ENCODE measurements around the gene ZNF138. TPM values are rescaled to one million over a fixed set of nuclear protein-coding genes. Genes with fewer than 3 reads are reported as not detected.
A peak's percentile ranks its signal among the peaks of the same experiment; 100 is the strongest.

Gene ZNF138
- total RNA-seq, 4 donors from 2014 or later, result 4.5 to 11.6 (median 6.8) TPM

DNA sequence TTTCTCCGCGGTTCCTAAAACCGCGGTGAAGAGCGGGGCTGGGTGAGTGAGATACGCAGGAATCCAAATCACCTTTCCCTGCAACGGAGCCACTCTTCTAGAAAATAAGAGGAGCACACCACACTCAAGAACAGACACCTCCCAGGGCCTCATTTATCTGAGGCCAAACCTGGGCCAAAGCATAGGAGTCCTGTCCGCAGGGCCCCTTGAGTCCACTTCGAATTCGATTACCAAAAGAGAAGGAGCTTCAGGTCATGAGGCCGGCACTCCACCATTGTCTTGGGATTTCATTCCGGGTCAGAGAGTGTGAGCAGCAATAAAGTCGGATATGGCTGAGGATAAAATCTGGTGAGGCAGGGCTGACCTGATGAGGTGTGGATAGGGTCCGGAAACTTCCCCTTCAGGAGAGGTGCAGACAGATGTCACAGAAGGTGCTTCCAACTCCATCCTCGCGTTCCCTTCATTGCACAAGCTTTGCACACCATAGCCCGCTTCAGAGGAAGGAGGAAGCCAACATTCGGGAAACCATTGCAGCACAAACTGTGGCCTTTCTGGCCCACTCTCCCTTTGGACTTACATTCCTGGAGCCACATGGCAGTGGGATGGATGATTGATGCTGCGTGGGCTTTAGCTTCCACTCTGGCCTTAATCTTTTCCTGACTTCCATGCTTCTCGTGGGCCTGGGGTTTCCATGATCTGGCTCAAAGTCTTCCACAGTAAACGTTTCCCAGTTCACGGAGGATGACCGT is 81.6 kb downstream of the ZNF138 start:
- H3K27me3 ChIP-seq, result peaks cover 0 to 3% (median 0%) of the 10 kb centered on the region in 3 donors
- no peak overlapping the region for H3K27ac ChIP-seq
- no peak overlapping the region for H3K4me3 ChIP-seq
- H3K9me3 ChIP-seq, result no peaks in the 10 kb centered on the region
- TF ChIP-seq, protein P1, sequence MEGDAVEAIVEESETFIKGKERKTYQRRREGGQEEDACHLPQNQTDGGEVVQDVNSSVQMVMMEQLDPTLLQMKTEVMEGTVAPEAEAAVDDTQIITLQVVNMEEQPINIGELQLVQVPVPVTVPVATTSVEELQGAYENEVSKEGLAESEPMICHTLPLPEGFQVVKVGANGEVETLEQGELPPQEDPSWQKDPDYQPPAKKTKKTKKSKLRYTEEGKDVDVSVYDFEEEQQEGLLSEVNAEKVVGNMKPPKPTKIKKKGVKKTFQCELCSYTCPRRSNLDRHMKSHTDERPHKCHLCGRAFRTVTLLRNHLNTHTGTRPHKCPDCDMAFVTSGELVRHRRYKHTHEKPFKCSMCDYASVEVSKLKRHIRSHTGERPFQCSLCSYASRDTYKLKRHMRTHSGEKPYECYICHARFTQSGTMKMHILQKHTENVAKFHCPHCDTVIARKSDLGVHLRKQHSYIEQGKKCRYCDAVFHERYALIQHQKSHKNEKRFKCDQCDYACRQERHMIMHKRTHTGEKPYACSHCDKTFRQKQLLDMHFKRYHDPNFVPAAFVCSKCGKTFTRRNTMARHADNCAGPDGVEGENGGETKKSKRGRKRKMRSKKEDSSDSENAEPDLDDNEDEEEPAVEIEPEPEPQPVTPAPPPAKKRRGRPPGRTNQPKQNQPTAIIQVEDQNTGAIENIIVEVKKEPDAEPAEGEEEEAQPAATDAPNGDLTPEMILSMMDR (IDR thresholded peaks at IDR 0.05 in 4 of 5, conservative IDR thresholded peaks at IDR 0.05 in 1 of 5), result no peak
- no peak for TF ChIP-seq POLR2A (IDR thresholded peaks at IDR 0.05)
- in situ Hi-C loops (cut with MboI; ENCODE audit: low sequenced_read_pairs in 4 of 4) (no loop called here), intact Hi-C loops (cut with DNase I; ENCODE audit: low total_unique reads) (no loop called here)
- no peaks in the 10 kb centered on the region for H3K4me1 ChIP-seq
- no peaks in the 10 kb centered on the region for H3K36me3 ChIP-seq
- no peak for DNase-seq
- ATAC-seq, result no peak

DNA sequence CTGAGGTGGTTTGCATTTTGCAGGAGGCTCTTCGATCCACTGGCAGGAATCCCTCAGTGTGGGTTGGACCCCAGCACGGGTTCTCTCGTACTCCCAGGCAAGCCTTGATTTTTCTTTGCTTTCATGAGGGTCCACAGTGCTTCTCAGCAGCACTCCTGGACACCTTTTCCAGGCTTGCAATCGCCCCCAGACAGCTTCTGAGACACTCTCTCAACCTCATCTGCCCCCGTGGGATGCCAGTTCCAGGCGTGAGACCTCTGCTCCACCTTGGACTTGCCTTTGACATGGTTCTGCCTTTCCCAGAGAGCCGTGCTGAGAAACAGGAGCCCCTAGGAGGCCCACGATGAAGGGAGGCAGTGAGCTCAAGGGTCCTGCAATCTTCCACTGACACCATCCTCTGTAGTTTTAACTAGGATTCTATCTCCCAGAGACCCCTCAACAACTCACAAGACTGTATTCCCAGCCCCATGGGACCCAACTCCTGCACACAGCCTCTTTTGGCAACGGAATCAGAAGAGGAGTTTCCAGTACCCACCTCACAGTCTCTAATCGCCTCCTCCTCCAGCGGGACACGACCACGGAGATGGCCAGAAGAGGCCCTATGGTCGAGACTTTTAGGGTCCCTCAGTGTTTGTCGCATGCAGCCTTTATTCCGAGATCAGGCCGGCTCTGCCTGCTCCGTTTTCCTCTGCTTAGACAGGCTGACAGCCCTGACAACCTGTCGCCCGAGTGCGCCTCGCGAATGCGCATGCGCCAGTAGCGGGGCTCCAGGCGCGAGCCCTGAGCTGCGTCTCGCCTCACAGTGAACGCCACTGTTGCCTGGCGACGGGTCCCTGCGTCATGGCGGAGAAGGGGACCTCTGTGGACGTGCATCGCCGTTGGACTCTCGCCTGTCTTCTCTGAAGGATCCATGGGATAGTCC is 82.8 kb downstream of the ZNF138 start:
- TF ChIP-seq POLR2A (IDR thresholded peaks at IDR 0.05), result no peak
- TF ChIP-seq, protein P1 (IDR thresholded peaks at IDR 0.05 in 4 of 5, conservative IDR thresholded peaks at IDR 0.05 in 1 of 5), result no peak
- no peak for DNase-seq
- peak overlapping the region in 3 of 4 donors; percentile 46 to 49 (median 47) for H3K4me3 ChIP-seq
- in situ Hi-C loops (cut with MboI; ENCODE audit: low sequenced_read_pairs in 4 of 4) (no loop called here), intact Hi-C loops (cut with DNase I; ENCODE audit: low total_unique reads) (no loop called here)
- H3K27me3 ChIP-seq, result peaks cover 0 to 4% (median 0%) of the 10 kb centered on the region in 3 donors
- H3K36me3 ChIP-seq, result no peaks in the 10 kb centered on the region
- ATAC-seq, result peak; percentile 47 to 54
- no peak overlapping the region for H3K27ac ChIP-seq
- no peaks in the 10 kb centered on the region for H3K4me1 ChIP-seq
- H3K9me3 ChIP-seq, result no peaks in the 10 kb centered on the region

DNA sequence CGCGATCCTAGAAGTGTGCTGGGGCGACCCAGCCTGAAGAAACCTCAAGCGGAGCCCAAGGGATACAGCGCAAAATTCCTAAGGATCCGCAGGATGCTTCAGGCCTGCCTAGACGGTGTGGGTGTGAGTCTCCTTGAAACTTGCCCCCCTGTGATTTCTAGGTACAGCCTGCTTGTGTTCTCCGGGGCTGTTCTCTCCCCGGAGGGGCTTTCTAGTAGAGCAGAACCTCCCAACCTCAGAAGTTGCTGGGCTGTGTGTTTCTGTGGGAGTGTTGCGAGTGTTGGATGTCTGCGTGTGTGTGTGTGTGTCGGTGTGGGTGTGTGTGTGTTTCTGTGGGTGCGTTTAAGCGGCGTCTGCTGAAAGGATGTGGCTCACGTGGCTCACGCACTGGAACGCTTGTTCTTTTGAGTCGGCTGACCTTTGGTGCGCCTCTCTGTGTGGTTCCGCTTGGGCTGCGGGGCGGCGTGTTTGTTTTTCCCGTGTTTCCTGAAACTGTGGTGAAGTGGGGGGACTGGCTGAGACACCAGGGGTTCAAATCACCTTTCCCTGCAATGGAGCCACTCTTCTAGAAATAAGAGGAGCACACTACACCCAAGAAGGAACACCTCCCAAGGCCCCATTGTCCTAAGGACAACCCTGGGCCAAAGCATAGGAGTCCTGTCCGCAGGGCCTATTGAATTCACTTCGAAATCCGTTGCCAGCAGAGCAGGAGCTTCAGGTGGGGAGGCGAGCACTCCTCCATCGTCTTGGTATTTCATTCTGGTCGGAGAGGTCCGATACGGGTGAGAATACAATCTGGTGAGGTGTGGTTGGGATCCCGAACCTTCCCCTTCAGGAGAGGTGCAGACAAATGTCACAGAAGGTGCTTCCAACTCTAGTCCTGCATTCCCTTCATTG is 83.7 kb downstream of the ZNF138 start:
- DNase-seq (no peak), ATAC-seq (no peak)
- Histone ChIP-seq H3K9me3 (no peaks in the 10 kb centered on the region), H3K4me3 (peak overlapping the region in 3 of 4 donors; percentile 46 to 49 (median 47)), H3K36me3 (no peaks in the 10 kb centered on the region), H3K27ac (no peak overlapping the region), H3K27me3 (peaks cover 0 to 11% (median 0%) of the 10 kb centered on the region in 3 donors), H3K4me1 (no peaks in the 10 kb centered on the region)
- in situ Hi-C loops (cut with MboI; ENCODE audit: low sequenced_read_pairs in 4 of 4), result no loop called here
- intact Hi-C loops (cut with DNase I; ENCODE audit: low total_unique reads), result no loop called here
- TF ChIP-seq, protein P1 (IDR thresholded peaks at IDR 0.05 in 4 of 5, conservative IDR thresholded peaks at IDR 0.05 in 1 of 5), result no peak
- TF ChIP-seq POLR2A (IDR thresholded peaks at IDR 0.05), result no peak

DNA sequence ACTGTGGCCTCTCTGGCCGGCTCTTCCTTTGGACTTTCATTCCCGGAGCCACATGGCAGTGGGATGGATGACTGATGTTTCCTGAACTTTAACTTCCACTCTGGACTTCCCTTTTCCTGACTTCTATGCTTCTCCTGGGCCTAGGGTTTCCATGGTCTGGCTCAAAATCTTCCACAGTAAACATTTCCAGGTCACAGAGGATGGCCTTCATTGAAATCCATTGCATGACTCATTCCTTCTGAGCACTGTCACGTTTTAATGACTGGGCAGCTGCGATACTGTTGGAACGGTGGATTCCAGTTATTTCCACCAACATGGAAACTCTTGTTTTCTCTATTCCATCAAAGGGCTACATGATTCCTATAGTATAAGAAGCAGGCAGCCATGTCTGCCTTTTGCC is 84.5 kb downstream of the ZNF138 start:
- Histone ChIP-seq H3K4me1 (no peaks in the 10 kb centered on the region), H3K9me3 (no peaks in the 10 kb centered on the region), H3K27me3 (peaks cover 0 to 11% (median 0%) of the 10 kb centered on the region in 3 donors), H3K27ac (no peak overlapping the region), H3K4me3 (no peak overlapping the region), H3K36me3 (no peaks in the 10 kb centered on the region)
- intact Hi-C loops (cut with DNase I; ENCODE audit: low total_unique reads), result no loop called here
- ATAC-seq (no peak), DNase-seq (no peak)
- TF ChIP-seq, protein P1 (IDR thresholded peaks at IDR 0.05 in 4 of 5, conservative IDR thresholded peaks at IDR 0.05 in 1 of 5), result no peak
- TF ChIP-seq POLR2A (IDR thresholded peaks at IDR 0.05), result no peak
- in situ Hi-C loops (cut with MboI; ENCODE audit: low sequenced_read_pairs in 4 of 4), result no loop called here
